GM12892 (cell line): Measurements from ENCODE around the gene LMBR1.

ENCODE experiments used
- POLR2A ChIP-seq: IDR thresholded peaks from 2 replicates; pipeline ENCODE4 v1.6.1; 2011; ENCODE audit warnings: low read depth, low read length, control low read depth
- POLR2AphosphoS5 ChIP-seq: IDR thresholded peaks from 2 replicates; pipeline ENCODE4 v1.6.1; 2011; ENCODE audit warnings: low read depth, low read length, control low read depth
- TAF1 ChIP-seq: IDR thresholded peaks from 2 replicates; pipeline ENCODE4 v1.6.1; 2011; ENCODE audit warnings: low read depth, mild to moderate bottlenecking, control low read depth, low read length, borderline replicate concordance

DNA sequence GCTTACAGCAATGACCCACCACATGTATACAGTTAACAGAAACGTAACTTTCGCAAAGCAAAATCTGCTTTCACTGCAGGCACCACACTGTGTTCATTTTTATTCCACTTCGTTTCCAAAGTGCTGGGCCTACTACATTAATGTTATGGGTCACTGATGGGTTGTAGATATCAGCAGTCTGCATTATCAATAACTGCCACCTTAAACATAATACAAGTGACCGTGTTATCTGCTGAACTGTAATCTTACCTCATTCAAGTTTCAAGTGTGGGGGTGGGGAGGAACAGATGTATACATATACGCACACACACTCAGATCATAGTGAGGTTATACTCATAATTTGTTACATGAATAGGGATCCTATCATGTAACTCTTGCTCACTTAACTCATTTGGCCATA lies 231.3 kb downstream of the LMBR1 start:
- TF ChIP-seq POLR2A, result no peak
- TF ChIP-seq POLR2AphosphoS5, result no peak
- TF ChIP-seq TAF1, result no peak
